ENCODE measurements around the gene RBM6. TPM values are rescaled to one million over a fixed set of nuclear protein-coding genes. Genes with fewer than 3 reads are reported as not detected.
"Not testable (repeated sequence)": the region's sequence is repeated elsewhere in the genome, so short reads cannot be mapped to it uniquely, and the experiment has no call there.

RBM6 gene
- polyA plus RNA-seq, 1 of the 3 experiments (the other 2 are of a cell fraction): 67.4 TPM

- H3K27me3 ChIP-seq (ENCODE audit: insufficient read depth); H4K20me1 ChIP-seq (ENCODE audit: insufficient read depth); H3K27ac ChIP-seq (ENCODE audit: low read depth in 2 of 2, low read length in 1 of 2); H3K9me2 ChIP-seq; H3K9ac ChIP-seq; CTCF ChIA-PET; H3K4me1 ChIP-seq (ENCODE audit: control insufficient read depth in 1 of 2, insufficient read depth in 2 of 2, low read depth in 1 of 2, low read length in 1 of 2); POLR2A ChIA-PET; DNase-seq; H2AFZ ChIP-seq (ENCODE audit: low read depth); H3K9me3 ChIP-seq; H3K4me3 ChIP-seq (ENCODE audit: low read depth in 2 of 2, low read length in 1 of 2); H3K4me2 ChIP-seq: not testable (repeated sequence)
- peaks cover 20% of the 10 kb centered on the region for H3K79me2 ChIP-seq (ENCODE audit: insufficient read depth)
- 98% methylated on average over 5 of the region's 5 CpGs for WGBS (ENCODE audit: low lambda C conversion rate)
- H3K36me3 ChIP-seq (replicated peaks in 1 of 2; ENCODE audit: control insufficient read depth in 1 of 2, insufficient read depth in 2 of 2, low read length in 1 of 2): peaks cover 0 to 23% of the 10 kb centered on the region in 2 experiments
- peaks cover 14% of the 10 kb centered on the region for H3F3A ChIP-seq (replicated peaks; ENCODE audit: insufficient read depth)
Measured at GRCh38 chr3:50031201-50031600, 91.3 kb downstream of the RBM6 start.

- POLR2A ChIA-PET: no interaction called here
Measured at GRCh38 chr3:50044976-50045375, 105.0 kb downstream of the RBM6 start.

GRCh38 chr3:50047426-50047825 lies 107.5 kb downstream of the RBM6 start:
- Histone ChIP-seq H3K4me1 (ENCODE audit: control insufficient read depth in 1 of 2, insufficient read depth in 2 of 2, low read depth in 1 of 2, low read length in 1 of 2) (peaks cover 0 to 14% of the 10 kb centered on the region in 2 experiments; a peak in 2 of 4 replicates), H3K9ac (no peak overlapping the region), H3K27me3 (ENCODE audit: insufficient read depth) (no peaks in the 10 kb centered on the region), H3K79me2 (ENCODE audit: insufficient read depth) (peaks cover 14% of the 10 kb centered on the region; the same call in 1 of the 2 replicates), H2AFZ (ENCODE audit: low read depth) (no peak overlapping the region), H3F3A (replicated peaks; ENCODE audit: insufficient read depth) (peaks cover 18% of the 10 kb centered on the region), H3K27ac (ENCODE audit: low read depth in 2 of 2, low read length in 1 of 2) (no peak overlapping the region), H4K20me1 (ENCODE audit: insufficient read depth) (no peaks in the 10 kb centered on the region), H3K4me2 (no peak overlapping the region), H3K9me3 (no peaks in the 10 kb centered on the region), H3K4me3 (ENCODE audit: low read depth in 2 of 2, low read length in 1 of 2) (no peak overlapping the region), H3K36me3 (replicated peaks in 1 of 2; ENCODE audit: control insufficient read depth in 1 of 2, insufficient read depth in 2 of 2, low read length in 1 of 2) (peaks cover 4 to 17% of the 10 kb centered on the region in 2 experiments), H3K9me2 (no peaks in the 10 kb centered on the region)
- POLR2A ChIA-PET: no interaction called here
- 98% methylated on average over 4 of the region's 4 CpGs for WGBS (ENCODE audit: low lambda C conversion rate)
- CTCF ChIA-PET: no interaction called here
- no peak for DNase-seq
- TF ChIP-seq TAF1 (IDR thresholded peaks at IDR 0.05; ENCODE audit: borderline replicate concordance, low read depth, low read length) (no peak), IRF3 (IDR thresholded peaks at IDR 0.05; ENCODE audit: low read depth, low read length) (no peak), USF1 (IDR thresholded peaks at IDR 0.05; ENCODE audit: borderline replicate concordance, low read depth) (no peak), TEAD4 (IDR thresholded peaks at IDR 0.05; ENCODE audit: borderline replicate concordance, insufficient read depth) (no peak), ELF1 (IDR thresholded peaks at IDR 0.05) (no peak), RCOR1 (IDR thresholded peaks at IDR 0.05; ENCODE audit: low read length) (no peak), REST (IDR thresholded peaks at IDR 0.05; ENCODE audit: low read depth, low read length) (no peak), RAD21 (IDR thresholded peaks at IDR 0.05; ENCODE audit: low read length) (no peak), EP300 (IDR thresholded peaks at IDR 0.05; ENCODE audit: borderline replicate concordance in 1 of 2, low read depth in 1 of 2, low read length in 1 of 2) (no peak), MEF2A (IDR thresholded peaks at IDR 0.05; ENCODE audit: borderline replicate concordance, low read depth) (no peak), EZH2phosphoT487 (IDR thresholded peaks at IDR 0.05; ENCODE audit: borderline replicate concordance, low read depth) (no peak), JUND (IDR thresholded peaks at IDR 0.05) (no peak), GATA2 (CRISPR knock-in tag; IDR thresholded peaks at IDR 0.05) (no peak)

More at GRCh38 chr3:50044976-50045375, 105.0 kb downstream of the RBM6 start:
- H3K27ac ChIP-seq (ENCODE audit: low read depth in 2 of 2, low read length in 1 of 2): no peak overlapping the region
- no peak overlapping the region for H3K4me3 ChIP-seq (ENCODE audit: low read depth in 2 of 2, low read length in 1 of 2)
- H3K27me3 ChIP-seq (ENCODE audit: insufficient read depth): no peaks in the 10 kb centered on the region
- H3K9me3 ChIP-seq: no peaks in the 10 kb centered on the region
- H3K9ac ChIP-seq: no peak overlapping the region
- H3K79me2 ChIP-seq (ENCODE audit: insufficient read depth): peaks cover 10% of the 10 kb centered on the region; the same call in 1 of the 2 replicates
- 88% methylated on average over 1 of the region's 1 CpG for WGBS (ENCODE audit: low lambda C conversion rate)
- no peak for DNase-seq
- peaks cover 8% of the 10 kb centered on the region for H3F3A ChIP-seq (replicated peaks; ENCODE audit: insufficient read depth)
- CTCF ChIA-PET: interaction anchor here (1.1 kb wide), 1 partner anchor 181 kb away, joined by 4 read pairs; no protein-coding TSS in a partner anchor
- no peak overlapping the region for H2AFZ ChIP-seq (ENCODE audit: low read depth)
- peaks cover 0 to 5% of the 10 kb centered on the region in 2 experiments; a peak in 3 of 4 replicates for H3K4me1 ChIP-seq (ENCODE audit: control insufficient read depth in 1 of 2, insufficient read depth in 2 of 2, low read depth in 1 of 2, low read length in 1 of 2)
- no peak for TF ChIP-seq EZH2phosphoT487 (IDR thresholded peaks at IDR 0.05; ENCODE audit: borderline replicate concordance, low read depth)
- TF ChIP-seq CHD2 (IDR thresholded peaks at IDR 0.05; ENCODE audit: low read length, partially characterized antibody): no peak
- no peak for TF ChIP-seq USF1 (IDR thresholded peaks at IDR 0.05; ENCODE audit: borderline replicate concordance, low read depth)
- no peak overlapping the region for H3K4me2 ChIP-seq
- H4K20me1 ChIP-seq (ENCODE audit: insufficient read depth): no peaks in the 10 kb centered on the region
- peaks cover 4 to 13% of the 10 kb centered on the region in 2 experiments for H3K36me3 ChIP-seq (replicated peaks in 1 of 2; ENCODE audit: control insufficient read depth in 1 of 2, insufficient read depth in 2 of 2, low read length in 1 of 2)
- no peaks in the 10 kb centered on the region for H3K9me2 ChIP-seq
